ENCODE results near the gene LYPD4.
A peak's percentile ranks its signal among the peaks of the same experiment; 100 is the strongest.

LYPD4 gene

GRCh38 chr19:41883463-41883820, 39.0 kb upstream of the LYPD4 start:
- peak overlapping the region; percentile 95 for H3K27ac ChIP-seq (ENCODE audit: low read length)
- peaks cover 40% of the 10 kb centered on the region for H4K20me1 ChIP-seq (ENCODE audit: insufficient read depth, low read length)
- peaks cover 81% of the 10 kb centered on the region for H3K4me1 ChIP-seq (ENCODE audit: insufficient read depth, low read length)

GRCh38 chr19:41882568-41883462, 38.3 kb upstream of the LYPD4 start, which contains the start of gene ARHGEF1:
Gene ARHGEF1, plus strand, starts transcription at chr19:41883184. Its CDS starts 4,899 bp downstream, at chr19:41888083.
- DNase-seq: peak; percentile 77
- H3K4me1 ChIP-seq (ENCODE audit: insufficient read depth, low read length): peaks cover 81% of the 10 kb centered on the region
- peaks cover 65% of the 10 kb centered on the region for H3K36me3 ChIP-seq (ENCODE audit: insufficient read depth, low read length)

More at GRCh38 chr19:41883463-41883820, 39.0 kb upstream of the LYPD4 start:
- Histone ChIP-seq H2AFZ (ENCODE audit: low read depth, low read length) (0 out of 2 replicates have a peak overlapping the region, but pooled peaks have one; percentile 27), H3K79me2 (ENCODE audit: insufficient read depth, low read length) (peaks cover 80% of the 10 kb centered on the region), H3K36me3 (ENCODE audit: insufficient read depth, low read length) (peaks cover 65% of the 10 kb centered on the region), H3K27me3 (ENCODE audit: insufficient read depth, low read length, poor library complexity) (no peaks in the 10 kb centered on the region), H3K9me3 (ENCODE audit: insufficient read depth, low read length, severe bottlenecking) (no peaks in the 10 kb centered on the region), H3K9ac (ENCODE audit: low read depth, low read length) (peak overlapping the region; percentile 88), H3K4me3 (ENCODE audit: low read depth in 1 of 2, low read length in 2 of 2) (peak overlapping the region; percentile 52 to 80), H3K4me2 (ENCODE audit: insufficient read depth, low read length) (peak overlapping the region; percentile 91)
- ATAC-seq (ENCODE audit: insufficient read depth, low read depth) (no peak), DNase-seq (no peak)
- TF ChIP-seq EZH2 (IDR thresholded peaks at IDR 0.05; ENCODE audit: borderline replicate concordance, low read depth, low read length, severe bottlenecking) (no peak), CTCF (IDR thresholded peaks at IDR 0.05; ENCODE audit: borderline replicate concordance, extremely low read depth, low read length, poor library complexity, severe bottlenecking) (no peak)

GRCh38 chr19:41880329-41880708, 35.8 kb upstream of the LYPD4 start:
- H3K79me2 ChIP-seq (ENCODE audit: insufficient read depth, low read length): peaks cover 65% of the 10 kb centered on the region
- peaks cover 15% of the 10 kb centered on the region for H4K20me1 ChIP-seq (ENCODE audit: insufficient read depth, low read length)
- H3K9ac ChIP-seq (ENCODE audit: low read depth, low read length): peak overlapping the region; percentile 83; the same call in 1 of the 2 replicates
- H2AFZ ChIP-seq (ENCODE audit: low read depth, low read length): no peak overlapping the region
- peaks cover 81% of the 10 kb centered on the region for H3K4me1 ChIP-seq (ENCODE audit: insufficient read depth, low read length)
- no peaks in the 10 kb centered on the region for H3K9me3 ChIP-seq (ENCODE audit: insufficient read depth, low read length, severe bottlenecking)
- H3K4me2 ChIP-seq (ENCODE audit: insufficient read depth, low read length): peak overlapping the region; percentile 96
- ATAC-seq (ENCODE audit: insufficient read depth, low read depth) (no peak), DNase-seq (no peak)
- no peak overlapping the region for H3K4me3 ChIP-seq (ENCODE audit: low read depth in 1 of 2, low read length in 2 of 2)
- TF ChIP-seq CTCF (IDR thresholded peaks at IDR 0.05; ENCODE audit: borderline replicate concordance, extremely low read depth, low read length, poor library complexity, severe bottlenecking) (no peak), EZH2 (IDR thresholded peaks at IDR 0.05; ENCODE audit: borderline replicate concordance, low read depth, low read length, severe bottlenecking) (no peak)
- peak overlapping the region; percentile 98; the same call in 1 of the 2 replicates for H3K27ac ChIP-seq (ENCODE audit: low read length)
- peaks cover 59% of the 10 kb centered on the region for H3K36me3 ChIP-seq (ENCODE audit: insufficient read depth, low read length)
- H3K27me3 ChIP-seq (ENCODE audit: insufficient read depth, low read length, poor library complexity): no peaks in the 10 kb centered on the region

More at GRCh38 chr19:41882568-41883462, 38.3 kb upstream of the LYPD4 start, which contains the start of gene ARHGEF1:
- peaks cover 80% of the 10 kb centered on the region for H3K79me2 ChIP-seq (ENCODE audit: insufficient read depth, low read length)
- H3K9me3 ChIP-seq (ENCODE audit: insufficient read depth, low read length, severe bottlenecking): no peaks in the 10 kb centered on the region
- H2AFZ ChIP-seq (ENCODE audit: low read depth, low read length): peak within 1 kb of the TSS; percentile 40
- ATAC-seq (ENCODE audit: insufficient read depth, low read depth): peak; percentile 15
- peaks cover 34% of the 10 kb centered on the region for H4K20me1 ChIP-seq (ENCODE audit: insufficient read depth, low read length)
- peak within 1 kb of the TSS; percentile 91 for H3K4me2 ChIP-seq (ENCODE audit: insufficient read depth, low read length)
- H3K27ac ChIP-seq (ENCODE audit: low read length): peak within 1 kb of the TSS; percentile 95
- peak within 1 kb of the TSS; percentile 52 to 80 for H3K4me3 ChIP-seq (ENCODE audit: low read depth in 1 of 2, low read length in 2 of 2)
- no peaks in the 10 kb centered on the region for H3K27me3 ChIP-seq (ENCODE audit: insufficient read depth, low read length, poor library complexity)
- TF ChIP-seq CTCF (IDR thresholded peaks at IDR 0.05; ENCODE audit: borderline replicate concordance, extremely low read depth, low read length, poor library complexity, severe bottlenecking) (no peak), EZH2 (IDR thresholded peaks at IDR 0.05; ENCODE audit: borderline replicate concordance, low read depth, low read length, severe bottlenecking) (no peak)
- H3K9ac ChIP-seq (ENCODE audit: low read depth, low read length): peak within 1 kb of the TSS; percentile 88

Measured in DND-41 (cell line).